DMS 273 (cell line): ENCODE measurements around the gene MEN1.

Experiments used
- DNase-seq: peaks from one replicate; lab custom pipeline; 2025; ENCODE audit not compliant: unreplicated experiment; lab: John Stamatoyannopoulos, UW

MEN1 gene

GRCh38 chr11:64788321-64789215 is 21.8 kb downstream of the MEN1 start:
- DNase-seq: no peak

GRCh38 chr11:64787526-64788320 is 22.6 kb downstream of the MEN1 start:
- DNase-seq: peak; percentile 61

- DNase-seq: no peak
These were observed 24.0 kb downstream of the MEN1 start for GRCh38 chr11:64786308-64786707.

GRCh38 chr11:64784813-64785581 is 25.4 kb downstream of the MEN1 start:
- DNase-seq: no peak

- peak; percentile 99 for DNase-seq
These were observed 31.7 kb downstream of the MEN1 start, which contains the start of gene SF1 for GRCh38 chr11:64778473-64779298. Gene SF1, minus strand, starts transcription at chr11:64778542. Its CDS starts 150 bp downstream, at chr11:64778392.

GRCh38 chr11:64778223-64778472 is 32.2 kb downstream of the MEN1 start:
- DNase-seq: no peak

- peak; percentile 91 for DNase-seq
These were observed 32.7 kb downstream of the MEN1 start for GRCh38 chr11:64777449-64778222.

GRCh38 chr11:64776875-64777274 is 33.5 kb downstream of the MEN1 start:
- no peak for DNase-seq

GRCh38 chr11:64776425-64776824 is 33.9 kb downstream of the MEN1 start:
- no peak for DNase-seq

- no peak for DNase-seq
These were observed 36.2 kb downstream of the MEN1 start for GRCh38 chr11:64774144-64774543.

GRCh38 chr11:64772303-64773018 is 37.9 kb downstream of the MEN1 start:
- no peak for DNase-seq

- no peak for DNase-seq
These were observed 38.5 kb downstream of the MEN1 start for GRCh38 chr11:64771861-64772260.

- no peak for DNase-seq
These were observed 40.2 kb downstream of the MEN1 start for GRCh38 chr11:64770120-64770519.

- DNase-seq: no peak
These were observed 41.1 kb downstream of the MEN1 start for GRCh38 chr11:64769283-64769682.

GRCh38 chr11:64768300-64768694 is 42.1 kb downstream of the MEN1 start:
- no peak for DNase-seq

GRCh38 chr11:64767344-64768299 is 42.7 kb downstream of the MEN1 start:
- DNase-seq: peak; percentile 81

GRCh38 chr11:64766881-64767280 is 43.5 kb downstream of the MEN1 start:
- DNase-seq: no peak
